ENCODE results near the gene SUCO.
A peak's percentile ranks its signal among the peaks of the same experiment; 100 is the strongest.
"Not testable (repeated sequence)": the region's sequence is repeated elsewhere in the genome, so short reads cannot be mapped to it uniquely, and the experiment has no call there.

Gene SUCO, protein sequence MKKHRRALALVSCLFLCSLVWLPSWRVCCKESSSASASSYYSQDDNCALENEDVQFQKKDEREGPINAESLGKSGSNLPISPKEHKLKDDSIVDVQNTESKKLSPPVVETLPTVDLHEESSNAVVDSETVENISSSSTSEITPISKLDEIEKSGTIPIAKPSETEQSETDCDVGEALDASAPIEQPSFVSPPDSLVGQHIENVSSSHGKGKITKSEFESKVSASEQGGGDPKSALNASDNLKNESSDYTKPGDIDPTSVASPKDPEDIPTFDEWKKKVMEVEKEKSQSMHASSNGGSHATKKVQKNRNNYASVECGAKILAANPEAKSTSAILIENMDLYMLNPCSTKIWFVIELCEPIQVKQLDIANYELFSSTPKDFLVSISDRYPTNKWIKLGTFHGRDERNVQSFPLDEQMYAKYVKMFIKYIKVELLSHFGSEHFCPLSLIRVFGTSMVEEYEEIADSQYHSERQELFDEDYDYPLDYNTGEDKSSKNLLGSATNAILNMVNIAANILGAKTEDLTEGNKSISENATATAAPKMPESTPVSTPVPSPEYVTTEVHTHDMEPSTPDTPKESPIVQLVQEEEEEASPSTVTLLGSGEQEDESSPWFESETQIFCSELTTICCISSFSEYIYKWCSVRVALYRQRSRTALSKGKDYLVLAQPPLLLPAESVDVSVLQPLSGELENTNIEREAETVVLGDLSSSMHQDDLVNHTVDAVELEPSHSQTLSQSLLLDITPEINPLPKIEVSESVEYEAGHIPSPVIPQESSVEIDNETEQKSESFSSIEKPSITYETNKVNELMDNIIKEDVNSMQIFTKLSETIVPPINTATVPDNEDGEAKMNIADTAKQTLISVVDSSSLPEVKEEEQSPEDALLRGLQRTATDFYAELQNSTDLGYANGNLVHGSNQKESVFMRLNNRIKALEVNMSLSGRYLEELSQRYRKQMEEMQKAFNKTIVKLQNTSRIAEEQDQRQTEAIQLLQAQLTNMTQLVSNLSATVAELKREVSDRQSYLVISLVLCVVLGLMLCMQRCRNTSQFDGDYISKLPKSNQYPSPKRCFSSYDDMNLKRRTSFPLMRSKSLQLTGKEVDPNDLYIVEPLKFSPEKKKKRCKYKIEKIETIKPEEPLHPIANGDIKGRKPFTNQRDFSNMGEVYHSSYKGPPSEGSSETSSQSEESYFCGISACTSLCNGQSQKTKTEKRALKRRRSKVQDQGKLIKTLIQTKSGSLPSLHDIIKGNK (N-terminal part only)

GRCh38 chr1:172532700-172533512 lies at the start of gene SUCO:
Gene SUCO, plus strand, starts transcription at chr1:172533150. Its CDS starts 286 bp downstream, at chr1:172533436.
- peak; percentile 99 for DNase-seq

GRCh38 chr1:172483448-172483847 lies 49.5 kb upstream of the SUCO start:
- no peak for DNase-seq

DNA sequence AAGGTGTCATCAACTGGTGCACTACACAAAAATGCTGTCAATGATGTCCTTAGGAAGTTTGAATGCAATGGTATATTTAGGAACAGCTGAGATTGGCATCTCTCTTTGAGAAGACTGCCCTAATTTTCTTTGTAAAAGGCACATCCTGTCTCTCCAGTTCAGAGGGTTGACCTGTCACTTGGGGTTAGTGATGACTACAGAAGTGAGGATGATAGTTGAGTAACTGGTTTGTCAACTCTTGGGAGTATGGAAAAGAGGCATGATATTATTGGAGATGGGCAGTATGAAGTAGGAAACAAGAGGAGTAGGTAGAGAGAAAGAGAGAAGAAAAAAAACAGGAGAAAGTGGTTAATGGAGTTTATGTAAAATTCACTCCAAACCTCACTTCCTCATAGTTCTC lies 48.7 kb upstream of the SUCO start:
- no peak for DNase-seq

GRCh38 chr1:172485626-172486025 lies 47.3 kb upstream of the SUCO start:
- no peak for DNase-seq

DNA sequence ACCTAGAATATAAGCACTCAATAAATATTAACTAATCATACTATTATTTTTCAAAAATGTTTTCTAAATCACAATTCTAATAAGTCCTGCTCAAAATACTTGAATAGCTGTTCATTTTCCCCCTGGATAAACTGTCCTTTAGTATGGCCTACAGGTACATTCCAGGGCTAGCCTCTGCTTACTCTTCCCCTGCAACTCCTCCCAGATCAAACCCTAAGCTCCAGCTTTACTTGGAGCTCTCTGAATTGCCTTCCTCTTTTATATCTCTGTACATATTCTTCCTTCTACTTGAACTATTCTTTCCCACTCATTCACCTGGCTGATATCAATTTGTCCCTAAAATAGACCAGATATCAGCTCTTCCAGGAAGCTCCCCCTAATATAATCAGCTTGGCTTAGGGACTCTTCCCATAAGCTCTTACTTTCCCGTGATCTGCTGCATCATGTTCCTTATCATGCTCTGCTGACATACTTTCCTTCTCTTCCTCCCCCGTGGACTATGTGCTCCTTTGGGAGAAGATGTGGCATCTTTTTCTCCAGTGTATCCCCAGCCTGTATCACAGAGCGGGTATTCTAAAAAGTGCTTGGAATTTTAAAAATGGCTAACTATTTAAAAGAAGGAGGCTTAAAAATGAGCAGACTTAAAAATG lies 46.0 kb upstream of the SUCO start:
- no peak for DNase-seq

- DNase-seq: no peak
Observed at GRCh38 chr1:172487550-172487949, 45.4 kb upstream of the SUCO start.

DNA sequence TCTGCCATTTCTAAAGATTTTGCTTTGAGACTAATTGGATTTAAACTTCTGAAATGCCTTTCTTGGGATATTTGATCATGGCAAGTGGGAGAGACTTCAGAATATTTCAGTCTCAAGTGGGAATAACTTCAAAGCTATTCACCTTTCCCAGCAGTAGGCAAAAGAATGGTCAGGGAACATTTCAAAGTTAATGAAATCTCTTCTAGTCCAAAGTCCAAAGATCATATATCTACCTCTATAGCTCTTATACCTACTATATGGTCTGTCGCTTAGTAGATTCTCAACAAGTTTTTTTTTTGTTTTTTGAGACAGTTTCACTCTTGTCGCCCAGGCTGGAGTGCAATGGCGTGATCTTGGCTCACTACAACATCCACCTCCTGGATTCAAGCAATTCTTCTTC lies 44.6 kb upstream of the SUCO start:
- DNase-seq: no peak

DNA sequence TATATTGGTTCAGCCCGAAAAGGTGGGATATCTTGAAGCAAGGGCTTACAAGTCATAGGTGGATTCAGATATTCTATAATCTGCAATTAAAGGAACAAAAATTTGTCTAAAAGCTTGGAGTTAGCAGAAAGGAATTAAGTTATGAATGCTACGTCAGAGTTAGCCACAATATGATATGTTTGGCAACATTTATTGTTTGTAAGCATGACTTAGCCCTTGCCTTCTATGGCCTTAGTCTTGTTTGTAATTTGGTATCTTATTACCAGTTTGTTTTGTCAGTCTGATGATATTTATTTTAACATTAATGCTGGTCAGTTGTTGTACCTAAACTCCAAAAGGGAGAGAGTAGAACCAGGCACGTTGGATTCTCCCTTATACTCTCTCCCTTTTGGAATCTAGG lies 43.1 kb upstream of the SUCO start:
- no peak for DNase-seq

DNA sequence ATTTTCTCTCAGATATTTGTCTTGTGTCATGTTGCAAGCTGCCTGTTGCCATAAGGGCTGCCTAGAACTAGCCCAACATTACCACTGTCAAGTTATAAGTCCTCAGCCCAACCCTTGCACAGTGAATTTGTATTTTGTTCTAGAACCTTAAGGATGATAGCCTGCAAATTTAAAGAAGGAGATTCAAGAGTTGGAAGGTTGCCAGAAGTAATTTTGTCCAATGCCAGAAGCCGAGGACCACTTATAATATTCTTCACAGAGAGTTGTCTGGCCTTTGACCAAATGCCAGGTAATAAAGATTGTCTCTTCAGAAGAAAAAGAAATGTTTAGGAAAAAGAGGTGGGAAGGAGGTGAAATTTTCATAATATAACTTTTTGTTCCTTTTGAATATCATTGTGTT lies 40.5 kb upstream of the SUCO start:
- DNase-seq: no peak

- DNase-seq: no peak
Observed at GRCh38 chr1:172494166-172494565, 38.8 kb upstream of the SUCO start.

GRCh38 chr1:172496127-172496526 lies 36.8 kb upstream of the SUCO start:
- DNase-seq: not testable (repeated sequence)

- no peak for DNase-seq
Observed at GRCh38 chr1:172496678-172497077, 36.3 kb upstream of the SUCO start.

DNA sequence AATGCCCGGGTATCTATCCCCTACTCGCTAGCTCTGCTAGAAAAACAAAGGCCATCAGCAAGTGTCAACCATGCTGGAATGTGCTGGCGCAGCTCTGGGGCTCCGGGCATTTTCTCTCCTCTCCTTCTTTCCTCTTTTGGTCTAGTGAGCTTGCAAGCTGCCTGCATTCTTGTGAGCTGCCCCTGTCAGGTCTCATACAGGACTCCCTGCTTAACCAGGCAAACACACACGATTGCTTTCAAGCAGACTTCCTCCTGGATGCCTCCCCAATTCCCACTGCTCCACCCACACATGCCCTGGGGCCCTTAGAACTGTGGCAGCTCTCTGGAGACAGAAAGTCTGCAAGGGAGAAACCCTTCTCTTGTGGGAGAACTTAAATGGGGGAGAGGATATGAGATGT lies 35.7 kb upstream of the SUCO start:
- DNase-seq: peak; percentile 81

DNA sequence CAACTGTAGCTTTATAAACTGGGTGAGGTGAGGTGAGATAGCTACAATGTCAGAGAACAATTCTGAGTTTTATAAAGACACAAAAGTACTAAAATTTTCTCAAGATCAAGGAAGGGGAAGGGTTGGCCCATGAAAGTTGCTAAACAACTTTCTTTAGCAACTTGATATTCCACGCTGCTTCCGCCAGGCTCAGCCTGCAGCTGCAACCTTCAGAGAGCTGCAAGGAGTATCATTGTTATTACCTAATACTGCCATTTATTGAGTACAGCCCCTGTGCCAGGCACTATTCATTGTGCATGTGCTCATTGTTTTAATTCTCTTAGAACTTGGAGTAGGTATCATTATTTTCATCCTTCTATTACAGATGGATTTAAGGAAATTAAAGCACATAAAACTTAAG lies 34.1 kb upstream of the SUCO start:
- DNase-seq: no peak

DNA sequence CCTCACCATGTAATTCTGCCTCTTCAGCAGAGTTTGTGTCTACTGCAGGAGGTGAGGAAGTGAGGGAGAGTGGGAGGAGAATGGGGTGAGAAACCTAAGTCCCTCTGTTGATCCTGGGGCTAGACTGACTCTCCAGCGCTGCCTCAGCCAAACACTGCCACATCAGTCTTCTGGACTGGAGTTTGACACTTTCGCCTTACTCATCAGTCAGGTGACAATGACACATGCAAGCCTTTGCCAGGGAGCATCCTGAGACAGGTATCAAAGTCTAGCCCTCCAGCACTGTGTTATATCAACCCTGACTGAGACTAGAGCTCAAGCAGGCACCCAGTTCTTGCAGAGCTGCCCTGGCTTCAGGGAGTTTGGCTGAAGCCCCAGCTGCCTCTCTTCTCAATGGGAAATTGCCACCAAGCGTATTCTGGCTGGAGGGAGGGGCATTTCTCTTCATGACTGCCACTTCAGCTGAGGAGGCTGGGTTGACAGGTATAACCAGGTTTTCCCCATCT lies 33.3 kb upstream of the SUCO start:
- DNase-seq: peak; percentile 14

- DNase-seq: no peak
Observed at GRCh38 chr1:172500207-172500606, 32.7 kb upstream of the SUCO start.

GRCh38 chr1:172507741-172508140 lies 25.2 kb upstream of the SUCO start:
- DNase-seq: no peak

- DNase-seq: no peak
Observed at GRCh38 chr1:172510479-172510878, 22.5 kb upstream of the SUCO start.

GRCh38 chr1:172512591-172512990 lies 20.4 kb upstream of the SUCO start:
- no peak for DNase-seq

DNA sequence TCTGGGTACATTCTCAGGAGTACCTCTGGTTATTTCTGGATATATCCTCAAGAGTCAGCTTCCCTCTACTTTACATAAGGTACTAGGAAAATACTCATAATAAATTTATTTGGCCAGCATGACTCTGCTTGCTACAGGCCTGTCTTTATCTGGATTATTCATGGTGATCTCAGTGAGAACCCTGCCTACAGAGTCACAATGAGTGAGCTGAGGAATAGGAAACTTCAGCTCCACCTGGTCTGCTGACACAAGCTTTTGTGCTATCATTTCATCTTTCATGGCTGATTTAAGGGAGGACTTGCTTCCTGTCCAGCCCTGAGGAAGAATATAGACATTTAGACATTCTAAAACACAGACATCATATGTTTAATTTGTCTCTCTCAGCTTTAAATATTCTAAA lies 19.5 kb upstream of the SUCO start:
- DNase-seq: no peak

GRCh38 chr1:172514108-172514507 lies 18.8 kb upstream of the SUCO start:
- no peak for DNase-seq

GRCh38 chr1:172515436-172515835 lies 17.5 kb upstream of the SUCO start:
- no peak for DNase-seq
